Measurements from ENCODE around the gene OR10K1.

GRCh38 chr1:158422212-158422611 is 39.4 kb upstream of the OR10K1 start:
- TF ChIP-seq CTCF (IDR thresholded peaks at IDR 0.05), result no peak
- no peak for TF ChIP-seq POLR2A (IDR thresholded peaks at IDR 0.05)
